Hematopoietic multipotent progenitor cell treated with erythropoietin and hydrocortisone succinate and interleukin-3 and kit ligand, for 6 days (in vitro differentiated cells): ENCODE results near the gene MUC2.
"Not testable (repeated sequence)": the region's sequence is repeated elsewhere in the genome, so short reads cannot be mapped to it uniquely, and the experiment has no call there.

Source experiments
- DNase-seq: peaks from one replicate; pipeline ENCODE4 v3.0.0-alpha.2; 2015

MUC2 gene

DNA sequence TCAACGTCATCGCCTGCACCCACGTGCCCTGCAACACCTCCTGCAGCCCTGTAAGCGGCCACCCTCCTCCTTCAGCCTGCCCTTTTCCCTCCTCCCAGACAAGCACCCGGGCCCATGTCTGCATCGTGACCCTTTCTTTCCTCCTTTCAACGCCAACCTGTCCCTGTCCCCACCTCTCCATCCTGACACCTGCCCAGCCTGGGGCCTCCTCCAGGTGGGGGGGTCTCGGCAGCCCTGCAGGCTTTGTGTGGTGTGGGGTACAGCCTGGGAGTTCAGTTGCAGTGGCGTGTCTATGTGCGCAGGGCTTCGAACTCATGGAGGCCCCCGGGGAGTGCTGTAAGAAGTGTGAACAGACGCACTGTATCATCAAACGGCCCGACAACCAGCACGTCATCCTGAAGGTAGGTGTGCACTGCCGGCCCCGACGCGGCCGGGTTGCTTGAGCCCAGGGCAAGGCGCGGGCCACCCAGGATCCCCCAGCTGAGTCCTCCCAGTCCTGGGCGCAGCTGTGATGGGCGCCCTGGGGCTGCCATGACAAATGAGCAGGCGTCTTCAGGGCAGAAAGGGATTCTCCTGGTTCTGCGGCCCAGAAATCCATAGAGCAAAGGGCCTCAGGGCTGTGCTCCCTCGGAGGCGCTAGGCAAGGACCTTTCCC, 33.7 kb downstream of the MUC2 start:
- no peak for DNase-seq

DNA sequence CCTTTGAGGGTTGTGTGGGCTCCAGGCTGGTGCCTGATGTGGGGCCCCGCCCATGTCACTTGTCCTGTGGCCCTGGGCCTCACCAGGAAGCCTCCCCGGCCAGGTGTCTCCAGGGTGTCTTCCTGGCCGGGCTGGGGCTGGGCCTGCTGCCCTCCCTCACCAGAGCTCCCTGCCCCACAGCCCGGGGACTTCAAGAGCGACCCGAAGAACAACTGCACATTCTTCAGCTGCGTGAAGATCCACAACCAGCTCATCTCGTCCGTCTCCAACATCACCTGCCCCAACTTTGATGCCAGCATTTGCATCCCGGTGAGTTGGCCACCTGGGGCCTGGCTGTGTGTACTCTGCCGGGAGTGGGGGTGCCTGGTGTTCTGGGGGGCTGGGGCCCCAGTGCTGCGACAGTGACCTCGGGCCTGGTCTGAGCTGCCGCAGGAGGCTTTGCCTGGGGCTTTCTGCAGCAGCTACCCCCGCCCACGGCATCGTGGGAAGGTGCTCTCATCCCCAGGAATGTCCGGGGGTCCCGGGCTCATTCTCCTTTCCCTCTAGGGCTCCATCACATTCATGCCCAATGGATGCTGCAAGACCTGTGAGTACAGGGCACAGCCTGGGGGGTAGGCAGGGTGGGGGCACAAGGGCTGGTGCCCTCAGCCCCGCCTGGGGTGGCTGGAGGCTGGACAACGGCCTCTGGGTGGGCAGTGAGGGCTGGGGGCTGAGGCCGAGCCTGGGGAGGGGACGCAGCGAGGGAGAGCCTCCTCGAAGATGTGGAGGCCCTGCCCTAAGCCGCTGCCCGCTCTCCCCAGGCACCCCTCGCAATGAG, 34.6 kb downstream of the MUC2 start:
- DNase-seq = no peak

DNA sequence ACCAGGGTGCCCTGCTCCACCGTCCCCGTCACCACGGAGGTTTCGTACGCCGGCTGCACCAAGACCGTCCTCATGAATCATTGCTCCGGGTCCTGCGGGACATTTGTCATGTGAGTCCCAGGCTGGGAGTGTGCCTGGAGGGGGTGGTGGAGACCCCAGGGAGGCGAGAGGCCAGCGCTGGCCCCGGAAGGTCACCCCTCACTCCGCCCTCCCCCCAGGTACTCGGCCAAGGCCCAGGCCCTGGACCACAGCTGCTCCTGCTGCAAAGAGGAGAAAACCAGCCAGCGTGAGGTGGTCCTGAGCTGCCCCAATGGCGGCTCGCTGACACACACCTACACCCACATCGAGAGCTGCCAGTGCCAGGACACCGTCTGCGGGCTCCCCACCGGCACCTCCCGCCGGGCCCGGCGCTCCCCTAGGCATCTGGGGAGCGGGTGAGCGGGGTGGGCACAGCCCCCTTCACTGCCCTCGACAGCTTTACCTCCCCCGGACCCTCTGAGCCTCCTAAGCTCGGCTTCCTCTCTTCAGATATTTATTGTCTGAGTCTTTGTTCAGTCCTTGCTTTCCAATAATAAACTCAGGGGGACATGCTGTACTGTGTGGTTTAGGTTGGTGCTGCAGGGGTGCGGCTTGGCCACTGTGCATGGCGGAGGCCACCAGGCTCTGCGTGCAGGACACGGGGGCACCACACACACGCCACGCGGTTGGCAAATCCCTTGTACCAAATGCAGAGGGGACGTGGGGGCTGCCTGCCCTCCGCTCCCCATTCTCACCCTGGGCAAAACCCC, 35.4 kb downstream of the MUC2 start:
- DNase-seq = no peak

DNA sequence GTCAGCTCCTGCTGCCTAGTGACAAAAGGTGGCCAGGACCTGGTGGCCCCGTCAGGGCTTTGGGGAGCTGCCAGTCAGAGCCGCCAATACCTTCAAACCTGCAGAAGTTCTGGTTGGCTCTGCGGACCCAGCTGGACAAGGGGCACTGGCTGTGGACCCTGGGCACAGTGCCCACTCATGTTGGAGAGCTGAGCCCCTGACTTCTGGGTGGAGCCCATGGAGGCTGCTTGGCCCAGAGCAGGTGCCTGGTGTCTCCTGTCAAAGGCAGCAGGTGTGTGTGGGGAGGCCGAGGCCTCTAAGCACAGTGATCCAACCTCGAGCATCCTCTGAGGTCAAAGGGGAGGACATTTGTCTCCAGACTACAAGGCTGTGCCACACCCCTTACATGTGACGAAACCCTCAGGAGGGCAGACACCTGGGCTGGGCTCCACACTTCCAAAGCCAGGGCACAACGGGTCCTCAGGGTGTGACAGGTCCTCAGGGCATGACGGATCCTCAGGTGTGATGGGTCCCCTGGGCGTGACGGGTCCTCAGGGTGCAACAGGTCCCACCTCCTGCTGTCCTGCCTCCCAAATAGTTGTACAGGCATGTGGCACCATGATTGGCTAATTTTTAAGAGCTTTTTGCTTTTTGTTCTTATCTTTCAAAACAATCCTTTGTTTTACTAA, 37.0 kb downstream of the MUC2 start:
- no peak for DNase-seq

DNA sequence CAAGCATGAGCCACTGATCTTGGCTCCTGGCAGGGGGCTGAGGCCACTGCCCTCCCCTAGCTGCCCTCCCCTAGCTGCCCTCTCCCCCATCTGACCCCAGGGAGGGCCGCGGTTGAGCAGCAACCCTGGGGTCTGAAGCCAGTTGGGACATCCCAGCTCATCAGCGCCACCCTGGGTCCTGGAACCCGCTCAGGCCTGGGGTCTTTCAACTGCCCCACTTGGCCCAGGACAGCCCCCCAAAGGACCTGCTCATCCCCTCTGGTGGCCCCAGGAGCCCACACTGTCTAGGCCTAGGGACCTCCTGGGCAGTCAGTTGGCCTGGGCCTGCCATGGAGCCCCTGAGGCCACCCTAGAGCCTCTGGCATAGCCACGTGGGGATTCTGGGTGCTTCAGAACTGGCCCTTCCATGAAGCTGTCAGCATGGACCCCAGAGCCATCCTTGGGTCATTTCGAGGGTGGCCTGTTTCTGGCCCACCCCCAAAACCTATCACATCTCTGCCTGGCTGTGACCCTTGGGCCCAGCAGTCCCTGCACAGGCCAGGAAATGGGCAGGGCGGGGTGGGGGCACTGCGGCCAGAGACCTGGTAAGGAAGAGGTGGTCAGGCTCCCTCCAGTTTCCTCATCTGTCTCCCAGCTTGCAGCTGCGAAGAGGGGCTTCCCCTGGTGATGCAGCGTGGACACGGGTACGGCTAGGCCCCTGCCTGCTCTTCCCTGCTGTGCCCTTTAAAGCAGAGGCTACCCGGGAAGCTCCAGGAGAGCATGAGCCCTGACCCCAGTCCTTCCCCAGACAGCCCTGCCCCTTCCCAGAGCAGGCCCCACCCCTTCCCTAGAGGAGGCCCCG, 37.9 kb downstream of the MUC2 start:
- DNase-seq = no peak

DNA sequence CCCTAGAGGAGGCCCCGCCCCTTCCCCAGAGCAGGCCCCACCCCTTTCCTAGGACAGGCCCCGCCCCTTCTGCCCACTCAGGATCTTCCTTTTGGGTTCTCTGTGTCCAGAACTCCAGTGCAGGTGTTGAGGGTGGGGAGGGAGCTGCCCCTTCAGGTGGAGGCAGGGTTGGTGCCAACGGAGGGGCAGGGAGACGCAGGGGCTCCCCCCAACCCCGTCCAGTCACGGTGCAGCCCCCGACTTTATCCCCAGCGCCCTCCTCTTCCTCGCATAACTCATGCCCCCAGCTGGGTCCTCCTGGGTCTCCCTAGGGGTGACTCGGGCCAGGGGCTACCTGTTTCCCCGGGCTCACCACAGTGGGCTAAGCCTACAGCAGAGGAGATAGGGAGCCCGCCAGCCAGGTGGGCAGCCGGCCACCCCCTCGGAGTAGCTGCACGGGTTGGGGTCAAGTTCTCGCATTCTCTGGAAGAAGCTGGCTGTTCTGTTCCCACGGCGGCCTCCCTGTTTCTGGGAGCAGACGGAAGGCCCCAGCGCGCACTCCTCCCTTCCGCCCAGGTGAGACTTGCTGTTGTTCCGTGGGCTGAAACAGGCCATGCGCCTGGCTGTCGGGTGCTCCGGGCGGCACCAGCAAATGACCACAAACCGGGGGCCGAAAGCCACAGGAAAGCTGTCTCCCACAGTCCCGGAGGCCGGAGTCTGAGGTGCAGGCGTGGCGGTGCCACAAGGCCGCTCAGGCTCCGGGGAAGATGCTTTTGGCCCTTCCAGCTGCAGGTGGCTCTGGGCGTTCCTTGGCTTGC, 38.9 kb downstream of the MUC2 start:
- DNase-seq = no peak

DNA sequence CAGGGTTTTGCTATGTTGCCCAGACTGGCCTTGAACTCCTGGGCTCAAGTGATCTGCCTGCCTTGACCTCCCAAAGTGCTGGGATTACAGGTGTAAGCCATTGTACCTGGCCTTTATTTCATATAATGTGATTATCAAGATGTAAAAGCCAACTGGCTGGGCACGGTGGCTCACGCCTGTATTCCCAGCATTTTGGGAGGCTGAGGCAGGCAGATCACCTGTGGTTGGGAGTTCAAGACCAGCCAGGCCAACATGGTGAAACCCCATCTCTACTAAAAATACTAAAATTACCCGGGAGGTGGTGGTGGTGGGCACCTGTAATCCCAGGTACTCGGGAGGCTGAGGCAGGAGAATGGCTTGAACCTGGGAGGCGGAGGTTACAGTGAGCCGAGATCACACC, 40.6 kb downstream of the MUC2 start:
- not testable (repeated sequence) for DNase-seq

DNA sequence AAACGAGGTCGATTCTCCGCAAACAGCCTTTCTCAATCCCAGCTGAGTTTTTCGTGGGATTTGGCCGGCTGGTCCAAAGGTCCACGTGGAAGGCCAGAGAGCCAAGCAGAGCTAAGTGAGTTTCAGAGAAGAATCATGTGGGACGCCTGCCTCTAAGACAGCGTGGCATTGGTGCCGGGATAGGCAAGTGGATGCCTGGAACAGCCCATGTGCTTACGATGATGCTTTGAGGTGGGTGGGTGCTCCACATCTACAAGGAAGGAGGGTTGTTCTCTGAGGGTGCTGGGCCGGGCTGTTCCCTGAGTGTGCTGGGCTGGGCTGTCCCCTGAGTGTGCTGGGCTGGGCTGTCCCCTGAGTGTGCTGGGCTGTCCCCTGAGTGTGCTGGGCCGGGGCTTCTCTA, 41.4 kb downstream of the MUC2 start:
- no peak for DNase-seq

DNA sequence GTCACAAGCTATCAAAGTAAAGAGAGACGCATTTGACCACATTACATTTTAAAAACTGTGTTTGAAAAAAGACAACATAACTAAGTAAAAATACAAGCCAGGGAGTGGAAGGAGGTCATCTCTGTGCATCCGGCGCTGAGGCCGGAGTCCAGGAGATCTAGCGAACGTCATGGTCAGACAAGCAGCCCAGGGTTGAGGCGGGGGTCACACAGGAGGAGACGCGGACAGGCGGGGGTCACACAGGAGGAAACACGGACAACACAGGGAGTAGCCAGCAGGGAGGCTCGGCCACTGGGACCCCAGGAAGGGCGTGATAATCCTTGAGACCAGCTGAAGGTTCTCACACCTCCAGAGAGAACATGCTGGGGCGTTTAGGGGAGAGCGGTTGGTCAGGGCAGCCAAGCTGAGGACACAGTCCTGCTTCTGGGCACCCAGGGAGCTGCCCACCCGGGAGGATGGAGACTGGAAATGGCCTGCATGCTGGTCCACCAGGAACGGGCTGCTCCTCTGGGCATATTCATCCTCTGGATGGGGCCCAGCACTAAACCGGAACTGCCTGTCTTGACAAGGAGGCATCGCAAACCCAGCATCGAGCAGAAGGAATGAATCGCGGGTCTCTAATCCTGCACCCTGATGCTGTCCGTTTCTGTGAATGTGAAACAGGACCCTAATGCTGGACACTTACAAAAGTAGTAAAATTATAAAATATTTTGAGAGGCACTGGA, 42.2 kb downstream of the MUC2 start:
- no peak for DNase-seq

DNA sequence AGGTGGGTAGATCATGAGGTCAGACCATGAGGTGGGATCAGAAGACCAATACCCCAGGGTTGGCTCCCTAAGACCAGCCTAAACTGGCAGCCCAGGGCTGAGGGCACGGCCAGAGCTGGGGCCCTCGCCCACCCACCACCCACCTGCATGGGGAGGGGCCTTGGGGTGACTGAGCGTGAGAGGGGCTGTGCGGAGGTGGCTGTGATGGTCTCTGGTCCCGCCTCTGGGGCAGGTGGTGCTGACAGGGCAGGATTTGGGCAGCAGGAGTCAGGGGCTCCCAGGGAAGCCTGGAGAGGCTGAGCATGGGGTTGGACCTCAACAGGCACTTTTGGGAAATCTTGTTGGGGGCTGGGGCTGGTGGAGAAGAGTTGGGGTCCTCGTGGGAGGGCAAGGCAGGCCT, 43.3 kb downstream of the MUC2 start:
- no peak for DNase-seq

DNA sequence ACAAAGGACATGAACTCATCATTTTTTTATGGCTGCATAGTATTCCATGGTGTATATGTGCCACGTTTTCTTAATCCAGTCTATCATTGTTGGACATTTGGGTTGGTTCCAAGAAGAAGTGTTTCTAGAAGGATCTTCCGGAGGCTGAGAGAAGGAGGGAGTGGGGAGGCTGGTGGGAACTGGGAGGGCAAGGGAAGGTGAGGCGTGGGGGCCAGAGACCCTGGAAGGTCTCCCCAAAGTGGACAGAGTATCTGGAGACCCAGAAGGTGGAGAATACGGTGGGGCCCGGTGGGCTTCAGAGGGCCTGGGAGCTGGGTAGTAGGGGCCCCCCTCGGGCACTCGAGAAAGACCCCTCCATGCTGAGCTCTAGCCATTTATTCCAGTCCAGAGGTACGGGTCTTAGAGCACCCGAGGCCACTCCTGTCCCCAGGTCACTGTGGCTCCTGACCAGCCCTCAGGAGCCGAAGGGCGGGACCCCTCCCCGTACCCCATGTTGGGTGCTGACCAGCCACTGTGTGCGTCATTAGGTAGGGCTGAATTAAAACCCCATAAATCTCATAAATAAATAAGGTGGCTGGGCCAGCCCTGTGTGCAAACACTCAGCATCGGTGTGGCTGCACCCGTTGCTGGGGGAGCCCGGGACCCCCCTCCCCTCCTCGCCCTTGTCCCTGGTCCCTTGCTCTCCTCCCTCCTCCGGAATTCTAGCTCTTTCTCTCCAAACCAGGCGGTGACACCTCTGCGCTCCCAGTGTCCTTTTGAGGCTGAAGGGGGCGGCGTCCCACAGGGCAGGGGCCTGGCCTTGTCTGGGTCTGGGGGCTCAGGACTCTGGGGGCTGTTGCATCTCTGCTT, 44.3 kb downstream of the MUC2 start:
- DNase-seq = no peak

DNA sequence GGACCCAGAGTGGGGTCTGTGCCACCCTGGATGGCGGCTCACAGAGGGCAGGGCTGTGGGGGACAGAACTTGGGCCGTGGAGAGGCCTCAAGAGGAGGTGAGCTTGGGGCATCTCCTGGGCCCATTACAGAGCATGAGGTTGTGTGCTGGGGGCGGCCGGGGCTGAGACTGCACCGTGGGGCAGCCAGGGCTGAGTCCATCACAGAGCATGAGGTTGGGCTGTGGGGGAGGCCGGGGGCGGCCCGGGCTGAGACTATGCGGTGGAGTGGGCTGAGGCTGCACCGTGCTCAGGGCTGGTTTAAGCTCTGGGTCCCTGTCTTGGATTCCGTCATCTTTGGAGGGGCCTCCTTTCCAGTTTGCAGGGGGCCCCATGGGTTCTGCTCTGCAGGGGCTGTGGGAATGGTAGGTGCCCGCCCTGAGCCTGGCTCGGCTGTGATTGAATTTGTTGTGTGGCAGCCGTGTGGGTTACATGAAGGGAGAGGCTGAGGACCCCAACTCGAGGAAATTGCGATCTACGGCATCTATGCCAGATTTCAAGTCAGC, 45.0 kb downstream of the MUC2 start:
- no peak for DNase-seq

DNA sequence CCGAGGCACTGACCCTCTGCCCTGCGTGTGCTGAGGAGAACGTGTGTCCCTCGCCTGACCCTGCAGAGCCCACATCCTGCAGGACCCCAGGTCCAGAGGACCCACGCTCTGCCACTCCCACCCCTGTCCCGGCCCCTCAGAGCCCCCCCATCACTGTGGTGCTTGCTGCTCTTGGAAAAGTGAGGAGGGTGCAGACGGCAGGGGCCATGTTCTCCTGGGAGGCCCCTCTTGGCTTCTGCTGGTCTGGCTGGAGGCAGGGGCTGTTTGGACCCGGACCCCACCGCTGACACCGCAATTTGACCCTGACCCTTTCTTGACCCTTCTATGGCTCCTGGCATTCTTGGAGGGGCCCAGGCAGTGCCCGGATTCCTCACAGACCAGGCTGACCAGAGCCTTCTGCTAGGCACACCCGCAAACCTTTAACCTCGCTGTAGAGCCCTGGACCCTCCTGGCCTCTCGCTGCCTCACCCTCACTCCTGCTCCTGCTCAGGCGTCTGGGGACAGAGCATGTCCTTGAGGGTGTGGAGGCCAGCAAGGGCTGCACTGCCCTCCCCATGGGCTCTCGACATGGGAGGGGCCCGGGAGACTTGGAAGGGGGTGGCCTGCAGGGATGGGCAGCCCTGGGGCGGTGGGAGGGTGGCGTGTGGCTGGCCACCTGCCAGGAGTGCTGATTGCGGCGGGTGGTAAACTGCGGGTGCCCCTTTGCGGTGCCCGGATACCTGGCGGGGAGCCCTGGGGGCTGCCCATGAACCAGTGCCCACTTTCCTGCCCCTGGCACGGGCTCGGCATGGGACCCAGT, 46.1 kb downstream of the MUC2 start:
- DNase-seq = no peak

DNA sequence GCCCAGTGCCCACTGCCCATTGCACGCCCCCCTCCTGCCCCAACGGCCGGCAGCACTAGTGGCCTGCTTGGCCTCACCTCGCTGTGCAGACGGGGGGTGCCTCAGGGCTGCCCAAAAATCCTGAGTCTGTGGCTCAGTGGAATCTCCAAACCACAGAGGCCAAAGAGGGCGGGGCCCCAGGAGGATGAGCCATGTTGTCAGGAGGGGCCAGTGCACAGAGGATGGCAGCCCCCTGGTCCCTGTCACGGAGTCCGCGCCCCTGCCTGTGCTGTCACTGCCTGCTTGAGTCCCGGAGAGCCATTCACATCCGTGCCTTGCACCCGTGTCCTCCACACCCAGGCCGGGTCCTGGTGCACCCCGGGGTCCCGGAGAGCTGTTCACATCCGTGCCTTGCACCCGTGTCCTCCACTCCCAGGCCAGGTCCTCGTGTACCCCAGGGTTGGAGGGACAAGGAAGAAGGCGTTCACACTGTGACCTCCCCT, 46.7 kb downstream of the MUC2 start:
- no peak for DNase-seq

DNA sequence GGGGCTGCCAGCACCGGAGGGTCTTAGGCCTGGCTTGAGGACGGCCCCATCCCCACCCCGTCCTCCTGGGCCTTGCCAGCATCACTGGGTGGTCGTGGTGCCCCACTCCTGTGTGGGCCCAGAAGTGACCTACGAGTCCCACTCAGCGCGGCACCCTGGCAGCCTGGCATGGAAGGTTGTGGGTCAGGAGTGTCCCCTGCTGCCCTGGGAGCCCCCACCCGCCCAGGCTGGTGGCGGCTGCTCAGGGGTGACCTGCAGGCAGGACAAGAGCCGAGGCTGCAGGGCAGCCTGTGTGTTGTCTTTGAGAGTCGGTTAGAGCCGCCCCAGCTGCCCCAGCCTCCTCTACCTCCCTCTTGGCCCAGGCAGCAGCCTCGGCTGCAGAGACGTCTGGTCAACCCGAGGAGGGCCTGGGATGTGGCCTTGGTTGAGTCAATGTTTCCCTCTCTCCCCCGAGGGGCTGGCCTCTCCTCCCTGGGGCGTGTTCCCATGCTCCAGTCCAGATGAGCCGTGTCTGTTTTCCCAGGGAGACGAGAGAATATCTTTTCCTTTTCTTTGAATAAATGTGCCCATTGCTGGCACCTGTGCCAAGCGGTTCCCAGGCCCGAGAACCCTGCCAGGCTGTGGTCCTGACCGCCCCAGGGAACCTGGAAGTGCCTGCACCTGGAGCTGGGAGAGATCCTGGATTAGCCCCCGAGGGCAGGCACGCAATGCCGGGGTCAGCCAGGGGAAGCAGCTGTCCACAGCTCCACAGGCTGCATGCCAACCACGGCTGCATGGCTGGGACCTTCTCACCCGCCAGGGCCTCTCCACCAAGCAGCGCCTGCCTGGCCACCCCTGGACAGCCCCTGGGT, 47.4 kb downstream of the MUC2 start:
- DNase-seq = no peak

DNA sequence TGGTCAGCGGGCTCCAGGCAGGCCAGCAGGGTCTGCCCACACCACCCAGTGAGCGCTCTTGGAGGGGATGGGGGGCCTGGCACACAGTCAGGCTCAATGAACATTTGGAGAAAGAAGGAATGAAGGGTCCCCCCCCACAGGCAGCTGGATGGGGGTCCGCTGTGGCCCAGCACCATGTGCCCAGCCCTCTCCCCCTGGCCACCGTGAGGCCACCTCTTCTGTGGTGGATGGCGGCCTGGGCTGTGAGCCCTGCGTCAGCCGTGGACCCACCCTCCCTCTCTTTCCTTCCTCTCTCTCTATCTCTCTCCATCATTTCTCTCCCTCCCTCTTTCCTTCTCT, 48.0 kb downstream of the MUC2 start:
- no peak for DNase-seq

DNA sequence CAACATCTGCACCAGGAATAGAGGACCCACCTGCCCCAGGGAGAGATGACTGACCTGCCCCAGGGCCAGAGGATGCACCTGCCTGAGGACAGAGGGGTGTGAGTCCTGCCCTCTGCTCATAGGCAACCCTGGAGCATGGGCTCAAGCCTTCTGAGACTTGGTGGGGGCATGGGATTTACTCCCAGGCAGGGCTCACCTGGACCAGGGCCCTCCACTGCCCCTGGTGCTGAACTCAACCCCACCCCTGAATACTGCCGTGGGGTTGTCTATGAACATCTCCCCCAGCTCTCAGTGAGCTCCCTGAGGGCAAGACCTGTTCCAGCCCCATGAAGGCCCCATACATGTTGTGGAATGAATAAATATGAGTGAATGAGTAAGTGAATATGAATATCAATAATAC, 49.3 kb downstream of the MUC2 start:
- no peak for DNase-seq
